HEK293 (cell line): ENCODE measurements around the gene BRINP2.
A peak's percentile ranks its signal among the peaks of the same experiment; 100 is the strongest.

Source experiments
- CTCF ChIA-PET: fragments of 350-600 bp; formaldehyde crosslinking; extraction: SDS; loops from one replicate; lab custom pipeline; 2021; ENCODE audit warnings: antibody characterized with exemption; lab: Yijun Ruan, JAX
- POLR2A ChIA-PET: fragments of 300-600 bp; formaldehyde crosslinking; extraction: SDS; loops from one replicate; lab custom pipeline; 2020; ENCODE audit warnings: antibody characterized with exemption, inconsistent platforms; lab: Yijun Ruan, JAX
- H3K27ac ChIP-seq: fragments of 200-500 bp; sonication (Bioruptor generic); 2 replicates; pipeline ENCODE4 v1.5.1; 2014; ENCODE audit warnings: low read depth, low read length, control low read depth, inconsistent platforms; ENCODE audit errors: extremely low read depth
- H3K36me3 ChIP-seq, 2 experiments: fragments of 200-500 bp in 1 of 2; sonication (Bioruptor generic) in 1 of 2; 1 replicate in 1 of 2; 2 replicates in 1 of 2; pipeline ENCODE4 v1.5.1; 2014 to 2017; ENCODE audit warnings: inconsistent platforms in 2 of 2, low read length in 2 of 2; ENCODE audit not compliant: control insufficient read depth in 2 of 2, insufficient read depth in 1 of 2
- H3K4me1 ChIP-seq: fragments of 200-500 bp; sonication (Bioruptor generic); 2 replicates; pipeline ENCODE4 v1.5.1; 2014; ENCODE audit warnings: mild to moderate bottlenecking, low read length, inconsistent platforms; ENCODE audit not compliant: control insufficient read depth, insufficient read depth
- H3K4me3 ChIP-seq: 2 replicates; pipeline ENCODE4 v1.5.1; 2011; ENCODE audit warnings: low read depth, mild to moderate bottlenecking, control low read depth, low read length, moderate library complexity
- H3K9me3 ChIP-seq: fragments of 200-500 bp; sonication (Bioruptor generic); 2 replicates; pipeline ENCODE4 v1.5.1; 2014; ENCODE audit warnings: low read depth, low read length, inconsistent platforms; ENCODE audit not compliant: control insufficient read depth, insufficient read depth
- CTCF ChIP-seq: fragments of 450-650 bp; formaldehyde crosslinking; IDR thresholded peaks from 2 replicates; pipeline ENCODE4 v1.5.1; 2016; ENCODE audit warnings: missing biosample characterization, missing genetic modification characterization
- PATZ1 ChIP-seq: fragments of 450-650 bp; formaldehyde crosslinking; IDR thresholded peaks from 2 replicates; pipeline ENCODE4 v1.5.1; 2016; ENCODE audit warnings: missing biosample characterization, missing genetic modification characterization
- TRIM28 ChIP-seq: IDR thresholded peaks from 2 replicates; pipeline ENCODE4 v1.6.1; 2011; ENCODE audit warnings: low read length, control low read depth, borderline replicate concordance
- ZBTB17 ChIP-seq: fragments of 450-650 bp; formaldehyde crosslinking; IDR thresholded peaks from 2 replicates; pipeline ENCODE4 v1.5.1; 2016; ENCODE audit warnings: missing biosample characterization, missing genetic modification characterization
- ZBTB8A ChIP-seq: fragments of 450-650 bp; formaldehyde crosslinking; IDR thresholded peaks from 2 replicates; pipeline ENCODE4 v1.5.1; 2016; ENCODE audit warnings: missing biosample characterization, missing genetic modification characterization
- ZIC2 ChIP-seq: fragments of 450-650 bp; formaldehyde crosslinking; IDR thresholded peaks from 2 replicates; pipeline ENCODE4 v1.5.1; 2016; ENCODE audit warnings: missing biosample characterization, missing genetic modification characterization
- ZNF112 ChIP-seq: fragments of 450-650 bp; formaldehyde crosslinking; IDR thresholded peaks from 2 replicates; pipeline ENCODE4 v1.5.0; 2017; ENCODE audit warnings: missing biosample characterization, missing genetic modification characterization
- ZNF121 ChIP-seq: fragments of 450-650 bp; formaldehyde crosslinking; IDR thresholded peaks from 2 replicates; pipeline ENCODE4 v1.5.1; 2016; ENCODE audit warnings: missing biosample characterization, missing genetic modification characterization
- ZNF133 ChIP-seq: fragments of 450-650 bp; formaldehyde crosslinking; IDR thresholded peaks from 2 replicates; pipeline ENCODE4 v1.5.1; 2016; ENCODE audit warnings: missing biosample characterization, missing genetic modification characterization
- ZNF175 ChIP-seq: fragments of 450-650 bp; formaldehyde crosslinking; IDR thresholded peaks from 2 replicates; pipeline ENCODE4 v1.5.1; 2016; ENCODE audit warnings: missing biosample characterization, missing genetic modification characterization
- ZNF221 ChIP-seq: fragments of 450-650 bp; formaldehyde crosslinking; IDR thresholded peaks from 2 replicates; pipeline ENCODE4 v1.5.1; 2017; ENCODE audit warnings: missing biosample characterization, missing genetic modification characterization, borderline replicate concordance
- ZNF335 ChIP-seq: fragments of 450-650 bp; formaldehyde crosslinking; conservative IDR thresholded peaks from 2 replicates; pipeline ENCODE4 v1.5.1; 2016; ENCODE audit warnings: missing biosample characterization, missing genetic modification characterization
- ZNF394 ChIP-seq: fragments of 450-650 bp; formaldehyde crosslinking; IDR thresholded peaks from 2 replicates; pipeline ENCODE4 v1.5.1; 2016; ENCODE audit warnings: missing biosample characterization, missing genetic modification characterization, mild to moderate bottlenecking, moderate library complexity, borderline replicate concordance
- ZNF433 ChIP-seq: fragments of 450-650 bp; formaldehyde crosslinking; IDR thresholded peaks from 2 replicates; pipeline ENCODE4 v1.5.1; 2016; ENCODE audit warnings: missing biosample characterization, missing genetic modification characterization, low read depth
- ZNF514 ChIP-seq: fragments of 450-650 bp; formaldehyde crosslinking; IDR thresholded peaks from 2 replicates; pipeline ENCODE4 v1.5.1; 2016; ENCODE audit warnings: missing biosample characterization, missing genetic modification characterization
- ZNF518A ChIP-seq: fragments of 450-650 bp; formaldehyde crosslinking; conservative IDR thresholded peaks from 2 replicates; pipeline ENCODE4 v1.5.1; 2016; ENCODE audit warnings: low read depth, missing biosample characterization, missing genetic modification characterization
- ZNF561 ChIP-seq: fragments of 450-650 bp; IDR thresholded peaks from 2 replicates; pipeline ENCODE4 v1.5.1; 2018; ENCODE audit warnings: missing biosample characterization, missing genetic modification characterization, borderline replicate concordance
- ZNF585B ChIP-seq: fragments of 450-650 bp; formaldehyde crosslinking; IDR thresholded peaks from 2 replicates; pipeline ENCODE4 v1.5.1; 2016; ENCODE audit warnings: missing biosample characterization, missing genetic modification characterization
- ZNF645 ChIP-seq: fragments of 450-650 bp; formaldehyde crosslinking; IDR thresholded peaks from 2 replicates; pipeline ENCODE4; 2016; ENCODE audit warnings: missing biosample characterization, missing genetic modification characterization
- ZNF658 ChIP-seq: fragments of 450-650 bp; formaldehyde crosslinking; IDR thresholded peaks from 2 replicates; pipeline ENCODE4; 2016; ENCODE audit warnings: missing biosample characterization, missing genetic modification characterization
- ZNF768 ChIP-seq: fragments of 450-650 bp; formaldehyde crosslinking; IDR thresholded peaks from 2 replicates; pipeline ENCODE4 v1.5.1; 2018; ENCODE audit warnings: missing biosample characterization, mild to moderate bottlenecking, missing genetic modification characterization
- ZNF777 ChIP-seq: fragments of 450-650 bp; formaldehyde crosslinking; IDR thresholded peaks from 2 replicates; pipeline ENCODE4 v1.5.1; 2017; ENCODE audit warnings: missing biosample characterization, missing genetic modification characterization, borderline replicate concordance

Gene BRINP2

GRCh38 chr1:177257128-177257527 is 86.4 kb downstream of the BRINP2 start:
- TF ChIP-seq ZNF121, result no peak
- no peak for TF ChIP-seq ZBTB8A (tag by site-specific recombination)
- TF ChIP-seq ZNF585B, result no peak
- no peak for TF ChIP-seq ZNF561
- TF ChIP-seq ZBTB17 (tag by site-specific recombination), result no peak
- no peak for TF ChIP-seq ZNF112 (tag by site-specific recombination)
- no peak for TF ChIP-seq ZNF133 (tag by site-specific recombination)
- CTCF ChIA-PET, result interaction anchor here (0.5 to 3.4 kb wide), 18 partner anchors 8 to 678 kb away, joined by 3 to 44 read pairs (median 4); no protein-coding TSS in a partner anchor

GRCh38 chr1:177257576-177257975 is 86.8 kb downstream of the BRINP2 start:
- ChIA-PET POLR2A (interaction anchor here (0.5 kb wide), 1 partner anchor 28 kb away, joined by 5 read pairs; no protein-coding TSS in a partner anchor), CTCF (interaction anchor here (0.8 to 3.4 kb wide), 4 partner anchors 77 to 366 kb away, joined by 3 to 44 read pairs (median 4); no protein-coding TSS in a partner anchor)
- no peaks in the 10 kb centered on the region for H3K36me3 ChIP-seq
- peak overlapping the region; percentile 85; the same call in 1 of the 2 replicates for H3K27ac ChIP-seq
- peaks cover 19% of the 10 kb centered on the region for H3K4me1 ChIP-seq
- H3K9me3 ChIP-seq, result no peaks in the 10 kb centered on the region
- TF ChIP-seq ZNF335 (tag by site-specific recombination), result peak; percentile 36
- no peak for TF ChIP-seq ZNF777 (tag by site-specific recombination)
- no peak for TF ChIP-seq ZNF175
- no peak for TF ChIP-seq TRIM28
- TF ChIP-seq CTCF (tag by site-specific recombination), result 0 out of 2 replicates have a peak, but pooled peaks have one; percentile 26
- TF ChIP-seq ZNF221 (tag by site-specific recombination), result no peak
- TF ChIP-seq ZNF514, result no peak
- TF ChIP-seq PATZ1, result no peak
- TF ChIP-seq ZNF433 (tag by site-specific recombination), result no peak
- no peak overlapping the region for H3K4me3 ChIP-seq

More at GRCh38 chr1:177257128-177257527, 86.4 kb downstream of the BRINP2 start:
- H3K27ac ChIP-seq, result peak overlapping the region; percentile 85
- H3K9me3 ChIP-seq, result no peaks in the 10 kb centered on the region
- H3K4me3 ChIP-seq, result no peak overlapping the region
- no peaks in the 10 kb centered on the region for H3K36me3 ChIP-seq
- POLR2A ChIA-PET, result interaction anchor here (1.5 to 2.2 kb wide), 3 partner anchors 18 to 75 kb away, joined by 3 to 14 read pairs (median 6); no protein-coding TSS in a partner anchor
- H3K4me1 ChIP-seq, result peaks cover 19% of the 10 kb centered on the region

- POLR2A ChIA-PET, result no interaction called here
- no peak for TF ChIP-seq ZNF518A (tag by site-specific recombination)
- no peak for TF ChIP-seq ZNF768 (tag by site-specific recombination)
- no peak for TF ChIP-seq ZNF645 (tag by site-specific recombination)
- no peak for TF ChIP-seq ZIC2
- TF ChIP-seq ZNF658 (tag by site-specific recombination), result no peak
- no peak for TF ChIP-seq ZNF394 (tag by site-specific recombination)
Measured at GRCh38 chr1:177270863-177271262, 100.1 kb downstream of the BRINP2 start.

More at GRCh38 chr1:177270863-177271262, 100.1 kb downstream of the BRINP2 start:
- no peaks in the 10 kb centered on the region for H3K36me3 ChIP-seq
- H3K4me1 ChIP-seq, result peaks cover 6% of the 10 kb centered on the region; the same call in 1 of the 2 replicates
- no peak overlapping the region for H3K4me3 ChIP-seq
- CTCF ChIA-PET, result no interaction called here
- no peaks in the 10 kb centered on the region for H3K9me3 ChIP-seq
- H3K27ac ChIP-seq, result no peak overlapping the region
